Right ventricle myocardium superior (tissue), 1 donor: ENCODE data around the gene PALMD. TPM values are rescaled to one million over a fixed set of nuclear protein-coding genes. Genes with fewer than 3 reads are reported as not detected.

Experiments
- ATAC-seq: fragments of 200-7000 bp; cut with Tn5 transposase; one replicate; pipeline ENCODE4 v1.9.1; 2020; ENCODE audit warnings: mild to moderate bottlenecking; ENCODE audit not compliant: poor library complexity
- DNase-seq: peaks from one replicate; pipeline ENCODE4 v3.0.0-alpha.2; 2020
- intact Hi-C: fragments of 100-400 bp; cut with DNase I; formaldehyde crosslinking; loops from one replicate; pipeline ENCODE4 v1.11.2; 2022
- total RNA-seq: library from RNA; stranded (reverse); fragmentation: NEBNext Ultra II Directional; extraction: Animal tissue kit (Norgen Biotek cat#: 25700); gene quantifications from one replicate; pipeline ENCODE4 v1.2.1, GENCODE V29; 2021
- donor health status: DM: no; HTN: yes; CAD: no; lungs with severe emphysema.

Gene PALMD
- total RNA-seq, 1 donor from 2014 or later, result 114 TPM

GRCh38 chr1:99674115-99675064, 28.5 kb downstream of the PALMD start:
- no peak for ATAC-seq
- intact Hi-C loops, result no loop called here
- no peak for DNase-seq

GRCh38 chr1:99675292-99675691, 29.4 kb downstream of the PALMD start:
- DNase-seq (no peak), ATAC-seq (peak; percentile 19)
- intact Hi-C loops, result no loop called here

- DNase-seq (no peak), ATAC-seq (peak; percentile 16)
Observed at GRCh38 chr1:99675994-99676393, 30.1 kb downstream of the PALMD start.

GRCh38 chr1:99676876-99677275, 31.0 kb downstream of the PALMD start:
- intact Hi-C loops, result no loop called here
- ATAC-seq (no peak), DNase-seq (no peak)

More at GRCh38 chr1:99675994-99676393, 30.1 kb downstream of the PALMD start:
- intact Hi-C loops, result no loop called here

- intact Hi-C loops, result no loop called here
- ATAC-seq (peak; percentile 57), DNase-seq (no peak)
Observed at GRCh38 chr1:99677416-99677815, 31.5 kb downstream of the PALMD start.

- ATAC-seq (no peak), DNase-seq (no peak)
- intact Hi-C loops, result no loop called here
Observed at GRCh38 chr1:99680270-99680669, 34.4 kb downstream of the PALMD start.

- DNase-seq (peak; percentile 40), ATAC-seq (peak; percentile 18)
- intact Hi-C loops, result no loop called here
Observed at GRCh38 chr1:99681583-99681982, 35.7 kb downstream of the PALMD start.

GRCh38 chr1:99682291-99682751, 36.4 kb downstream of the PALMD start:
- intact Hi-C loops, result no loop called here

GRCh38 chr1:99685516-99686180, 39.7 kb downstream of the PALMD start:
- intact Hi-C loops, result loop anchor here (5.0 kb wide), 1 partner anchor 38 kb away; the partner anchor contains the start of gene PALMD
- peak; percentile 90 for ATAC-seq

More at GRCh38 chr1:99682291-99682751, 36.4 kb downstream of the PALMD start:
- DNase-seq (no peak), ATAC-seq (no peak)

GRCh38 chr1:99691175-99691574, 45.3 kb downstream of the PALMD start:
- intact Hi-C loops, result no loop called here
- ATAC-seq (peak; percentile 38), DNase-seq (no peak)

More at GRCh38 chr1:99685516-99686180, 39.7 kb downstream of the PALMD start:
- DNase-seq, result peak; percentile 85

- DNase-seq (no peak), ATAC-seq (peak; percentile 38)
- intact Hi-C loops, result no loop called here
Observed at GRCh38 chr1:99696616-99697015, 50.7 kb downstream of the PALMD start.

- DNase-seq, result no peak
- intact Hi-C loops, result no loop called here
- ATAC-seq, result no peak
Observed at GRCh38 chr1:99697580-99697979, 51.7 kb downstream of the PALMD start.

GRCh38 chr1:99700020-99700419, 54.1 kb downstream of the PALMD start:
- intact Hi-C loops, result loop anchor here (10.0 kb wide), 1 partner anchor 165 kb away; no protein-coding TSS in a partner anchor
- ATAC-seq, result no peak

GRCh38 chr1:99702221-99702620, 56.3 kb downstream of the PALMD start:
- no peak for ATAC-seq
- no peak for DNase-seq
- intact Hi-C loops, result loop anchor here (10.0 kb wide), 1 partner anchor 167 kb away; no protein-coding TSS in a partner anchor

More at GRCh38 chr1:99700020-99700419, 54.1 kb downstream of the PALMD start:
- no peak for DNase-seq

- intact Hi-C loops, result loop anchor here (10.0 kb wide), 1 partner anchor 170 kb away; no protein-coding TSS in a partner anchor
- no peak for DNase-seq
- ATAC-seq, result no peak
Observed at GRCh38 chr1:99704356-99704816, 58.5 kb downstream of the PALMD start.

- ATAC-seq, result no peak
- no peak for DNase-seq
- intact Hi-C loops, result loop anchor here (5.0 to 10.0 kb wide), 2 partner anchors 171 to 528 kb away; no protein-coding TSS in a partner anchor
Observed at GRCh38 chr1:99705385-99705784, 59.5 kb downstream of the PALMD start.

GRCh38 chr1:99707535-99708142, 61.7 kb downstream of the PALMD start:
- intact Hi-C loops, result loop anchor here (5.0 to 10.0 kb wide), 2 partner anchors 173 to 530 kb away; no protein-coding TSS in a partner anchor
- DNase-seq (peak; percentile 71), ATAC-seq (peak; percentile 92)

- ATAC-seq (no peak), DNase-seq (no peak)
- intact Hi-C loops, result no loop called here
Observed at GRCh38 chr1:99710994-99711393, 65.1 kb downstream of the PALMD start.

GRCh38 chr1:99713006-99713405, 67.1 kb downstream of the PALMD start:
- intact Hi-C loops, result no loop called here
- ATAC-seq (no peak), DNase-seq (no peak)
